Mesothelial cell of epicardium (in vitro differentiated cells): Measurements from ENCODE around the gene VOPP1. TPM values are rescaled to one million over a fixed set of nuclear protein-coding genes. Genes with fewer than 3 reads are reported as not detected.
"Not testable (repeated sequence)": the region's sequence is repeated elsewhere in the genome, so short reads cannot be mapped to it uniquely, and the experiment has no call there.

Experiments
- DNase-seq, 2 experiments: peaks; one replicate each; pipeline ENCODE4 v3.0.0; 2021; ENCODE audit warnings: low spot score in 2 of 2; ENCODE audit not compliant: unreplicated experiment in 2 of 2
- H3K27ac Mint-ChIP-seq: 2 replicates; pipeline ENCODE4 v1.8.0; 2021; ENCODE audit warnings: mixed read lengths
- H3K27me3 Mint-ChIP-seq: 2 replicates; pipeline ENCODE4 v1.8.0; 2021; ENCODE audit warnings: low read depth, mixed read lengths
- H3K36me3 Mint-ChIP-seq: 2 replicates; pipeline ENCODE4 v1.8.0; 2021; ENCODE audit warnings: mixed read lengths
- H3K4me1 Mint-ChIP-seq: 2 replicates; pipeline ENCODE4 v1.8.0; 2021; ENCODE audit warnings: mixed read lengths
- H3K4me3 Mint-ChIP-seq: 2 replicates; pipeline ENCODE4 v1.8.0; 2021; ENCODE audit warnings: mild to moderate bottlenecking, moderate library complexity, mixed read lengths
- H3K9me3 Mint-ChIP-seq: 2 replicates; pipeline ENCODE4 v1.8.0; 2021; ENCODE audit warnings: mixed read lengths
- CTCF ChIP-seq: fragments of 200-600 bp; sonication (generic); IDR thresholded peaks from one replicate; pipeline ENCODE4 v1.5.0; 2021; ENCODE audit warnings: antibody characterized with exemption; ENCODE audit not compliant: unreplicated experiment
- total RNA-seq: library from RNA; stranded (reverse); gene quantifications from 3 replicates; pipeline ENCODE4 v1.2.1, GENCODE V29; 2021

The VOPP1 gene
- total RNA-seq, 1 donor from 2014 or later = 42.8 TPM

GRCh38 chr7:55473932-55474331 lies 98.4 kb downstream of the VOPP1 start:
- Mint-ChIP-seq H3K27me3 (no peaks in the 10 kb centered on the region), H3K27ac (no peak overlapping the region), H3K4me1 (no peaks in the 10 kb centered on the region), H3K36me3 (no peaks in the 10 kb centered on the region), H3K9me3 (no peaks in the 10 kb centered on the region), H3K4me3 (no peak overlapping the region)
- TF ChIP-seq CTCF = no peak
- no peak for DNase-seq

- peaks cover 4% of the 10 kb centered on the region for H3K36me3 Mint-ChIP-seq
- H3K4me1 Mint-ChIP-seq = no peaks in the 10 kb centered on the region
- no peak overlapping the region for H3K4me3 Mint-ChIP-seq
- TF ChIP-seq CTCF = no peak
- no peaks in the 10 kb centered on the region for H3K27me3 Mint-ChIP-seq
- no peak for DNase-seq
- H3K27ac Mint-ChIP-seq = no peak overlapping the region
- H3K9me3 Mint-ChIP-seq = no peaks in the 10 kb centered on the region
Measured at GRCh38 chr7:55472928-55473725, 99.2 kb downstream of the VOPP1 start.

GRCh38 chr7:55472406-55472805 lies 99.9 kb downstream of the VOPP1 start:
- not testable (repeated sequence) for H3K4me1 Mint-ChIP-seq, H3K36me3 Mint-ChIP-seq, DNase-seq, H3K9me3 Mint-ChIP-seq, H3K27ac Mint-ChIP-seq, H3K27me3 Mint-ChIP-seq, H3K4me3 Mint-ChIP-seq

- peaks cover 11% of the 10 kb centered on the region for H3K36me3 Mint-ChIP-seq
- not testable (repeated sequence) for H3K9me3 Mint-ChIP-seq, H3K27me3 Mint-ChIP-seq, H3K27ac Mint-ChIP-seq, DNase-seq, H3K4me1 Mint-ChIP-seq, H3K4me3 Mint-ChIP-seq
Measured at GRCh38 chr7:55471594-55471993, 100.7 kb downstream of the VOPP1 start.

GRCh38 chr7:55470261-55470660 lies 102.0 kb downstream of the VOPP1 start:
- Mint-ChIP-seq H3K36me3 (peaks cover 20% of the 10 kb centered on the region), H3K4me1 (no peaks in the 10 kb centered on the region), H3K27me3 (no peaks in the 10 kb centered on the region), H3K27ac (no peak overlapping the region), H3K9me3 (peaks cover 16% of the 10 kb centered on the region), H3K4me3 (no peak overlapping the region)
- no peak for TF ChIP-seq CTCF
- no peak for DNase-seq

- no peak overlapping the region for H3K27ac Mint-ChIP-seq
- peaks cover 21% of the 10 kb centered on the region for H3K9me3 Mint-ChIP-seq
- H3K4me1 Mint-ChIP-seq = no peaks in the 10 kb centered on the region
- no peak for DNase-seq
- TF ChIP-seq CTCF = no peak
- H3K36me3 Mint-ChIP-seq = peaks cover 26% of the 10 kb centered on the region
- no peak overlapping the region for H3K4me3 Mint-ChIP-seq
- no peaks in the 10 kb centered on the region for H3K27me3 Mint-ChIP-seq
Measured at GRCh38 chr7:55469721-55470120, 102.6 kb downstream of the VOPP1 start.
